Kidney epithelial cell (primary cell): ENCODE results near the gene NACC2. TPM values are rescaled to one million over a fixed set of nuclear protein-coding genes. Genes with fewer than 3 reads are reported as not detected.
"Not testable (repeated sequence)": the region's sequence is repeated elsewhere in the genome, so short reads cannot be mapped to it uniquely, and the experiment has no call there.

Experiments
- DNase-seq: peaks from one replicate; pipeline ENCODE4 v3.0.0-alpha.2; 2010; ENCODE audit warnings: low read depth
- H3K27me3 ChIP-seq: 2 replicates; pipeline ENCODE4 v1.6.0; 2011; ENCODE audit warnings: low read length; ENCODE audit not compliant: control insufficient read depth, insufficient read depth
- H3K36me3 ChIP-seq: 2 replicates; pipeline ENCODE4 v1.5.1; 2011; ENCODE audit warnings: low read length; ENCODE audit not compliant: control insufficient read depth, insufficient read depth
- H3K4me3 ChIP-seq: 2 replicates; pipeline ENCODE4 v1.5.1; 2011; ENCODE audit warnings: low read depth, mild to moderate bottlenecking, control low read depth, low read length
- total RNA-seq: library from RNA; depleted of rRNA; stranded (reverse); fragments of >200 nt; gene quantifications from 2 replicates; pipeline ENCODE4 v1.2.3, GENCODE V29; 2015
- TF ChIP-seq, protein P1 (sequence below): IDR thresholded peaks from 2 replicates; pipeline ENCODE4 v1.5.1; 2011; ENCODE audit warnings: mild to moderate bottlenecking, moderate library complexity, low read length, control low read depth, inconsistent platforms; ENCODE audit not compliant: insufficient read depth, poor library complexity, severe bottlenecking

NACC2 gene
- total RNA-seq, 1 donor from 2014 or later = 26.0 TPM

GRCh38 chr9:136075134-136075841, 19.8 kb downstream of the NACC2 start:
- no peaks in the 10 kb centered on the region for H3K27me3 ChIP-seq
- TF ChIP-seq, protein P1, sequence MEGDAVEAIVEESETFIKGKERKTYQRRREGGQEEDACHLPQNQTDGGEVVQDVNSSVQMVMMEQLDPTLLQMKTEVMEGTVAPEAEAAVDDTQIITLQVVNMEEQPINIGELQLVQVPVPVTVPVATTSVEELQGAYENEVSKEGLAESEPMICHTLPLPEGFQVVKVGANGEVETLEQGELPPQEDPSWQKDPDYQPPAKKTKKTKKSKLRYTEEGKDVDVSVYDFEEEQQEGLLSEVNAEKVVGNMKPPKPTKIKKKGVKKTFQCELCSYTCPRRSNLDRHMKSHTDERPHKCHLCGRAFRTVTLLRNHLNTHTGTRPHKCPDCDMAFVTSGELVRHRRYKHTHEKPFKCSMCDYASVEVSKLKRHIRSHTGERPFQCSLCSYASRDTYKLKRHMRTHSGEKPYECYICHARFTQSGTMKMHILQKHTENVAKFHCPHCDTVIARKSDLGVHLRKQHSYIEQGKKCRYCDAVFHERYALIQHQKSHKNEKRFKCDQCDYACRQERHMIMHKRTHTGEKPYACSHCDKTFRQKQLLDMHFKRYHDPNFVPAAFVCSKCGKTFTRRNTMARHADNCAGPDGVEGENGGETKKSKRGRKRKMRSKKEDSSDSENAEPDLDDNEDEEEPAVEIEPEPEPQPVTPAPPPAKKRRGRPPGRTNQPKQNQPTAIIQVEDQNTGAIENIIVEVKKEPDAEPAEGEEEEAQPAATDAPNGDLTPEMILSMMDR = no peak
- H3K4me3 ChIP-seq = no peak overlapping the region
- no peaks in the 10 kb centered on the region for H3K36me3 ChIP-seq
- no peak for DNase-seq

GRCh38 chr9:136074706-136075105, 20.4 kb downstream of the NACC2 start:
- H3K4me3 ChIP-seq = no peak overlapping the region
- TF ChIP-seq, protein P1 = no peak
- H3K36me3 ChIP-seq = no peaks in the 10 kb centered on the region
- DNase-seq = no peak
- H3K27me3 ChIP-seq = no peaks in the 10 kb centered on the region

GRCh38 chr9:136062657-136063439, 32.2 kb downstream of the NACC2 start:
- DNase-seq = no peak
- TF ChIP-seq, protein P1 = no peak
- Histone ChIP-seq H3K36me3 (peaks cover 1% of the 10 kb centered on the region), H3K4me3 (no peak overlapping the region), H3K27me3 (no peaks in the 10 kb centered on the region)

DNA sequence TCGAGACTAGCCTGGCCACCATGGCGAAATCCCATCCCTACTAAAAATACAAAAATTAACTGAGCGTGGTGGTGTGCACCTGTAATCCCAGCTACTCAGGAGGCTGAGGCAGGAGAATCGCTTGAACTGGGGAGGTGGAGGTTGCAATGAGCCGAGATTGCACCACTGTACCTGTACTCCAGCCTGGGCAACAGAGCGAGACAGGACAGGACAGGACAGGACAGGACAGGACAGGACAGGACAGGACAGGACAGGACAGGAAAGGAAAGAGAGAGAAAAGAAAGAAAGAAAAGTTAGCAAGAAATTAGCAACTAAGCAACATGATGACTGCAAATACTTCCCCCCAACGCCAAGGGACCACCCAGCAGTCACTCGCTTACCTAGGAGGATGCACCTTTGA, 33.2 kb downstream of the NACC2 start:
- not testable (repeated sequence) for H3K36me3 ChIP-seq, H3K27me3 ChIP-seq, H3K4me3 ChIP-seq, DNase-seq

DNA sequence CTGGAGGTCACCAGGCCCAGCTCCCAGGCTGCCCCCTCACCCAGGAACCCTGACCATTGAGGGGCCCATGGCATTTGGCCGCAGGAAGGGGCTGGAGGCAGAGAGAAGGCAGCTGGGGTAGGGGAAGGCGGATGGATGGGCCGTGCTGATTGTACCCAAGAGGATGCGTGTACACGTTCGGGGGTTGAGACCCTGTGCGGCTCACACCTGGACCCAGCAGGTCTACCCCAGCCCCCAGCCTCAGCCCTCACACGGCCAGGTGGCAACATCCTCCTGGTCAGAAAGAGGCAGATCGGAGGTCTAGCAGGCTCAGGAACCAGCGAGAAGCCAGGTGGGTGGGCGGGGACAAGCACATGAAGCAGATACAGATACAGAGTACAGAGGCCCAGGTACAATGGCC, 33.7 kb downstream of the NACC2 start:
- Histone ChIP-seq H3K27me3 (no peaks in the 10 kb centered on the region), H3K4me3 (no peak overlapping the region), H3K36me3 (peaks cover 1% of the 10 kb centered on the region)
- TF ChIP-seq, protein P1 = no peak
- DNase-seq = no peak

- no peaks in the 10 kb centered on the region for H3K27me3 ChIP-seq
- H3K36me3 ChIP-seq = peaks cover 1% of the 10 kb centered on the region
- TF ChIP-seq, protein P1 = no peak
- no peak for DNase-seq
- H3K4me3 ChIP-seq = no peak overlapping the region
These were observed 34.3 kb downstream of the NACC2 start for GRCh38 chr9:136060671-136061371.
